ENCODE results near the gene GMDS.

DNA sequence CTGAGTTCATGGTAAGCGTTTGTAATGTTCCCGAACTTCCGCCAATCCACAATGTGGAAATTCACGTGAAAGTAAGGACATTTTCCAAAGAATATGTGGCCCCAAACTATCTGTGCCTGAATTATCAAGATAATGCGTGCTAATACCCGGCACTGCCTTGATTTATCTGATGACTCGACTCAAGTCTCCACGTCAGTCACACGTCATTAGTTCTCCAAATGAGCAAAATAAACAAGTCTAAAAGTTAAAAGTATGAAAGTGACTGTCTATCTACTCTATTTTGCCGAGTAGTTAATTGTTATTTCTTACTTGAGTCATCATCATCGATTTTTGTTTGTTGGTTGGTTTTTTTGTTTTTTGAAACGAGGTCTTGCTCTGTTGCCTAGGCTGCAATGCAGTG lies 657.4 kb downstream of the GMDS start:
- no peak for TF ChIP-seq POLR2A (IDR thresholded peaks at IDR 0.05)
- TF ChIP-seq, protein P1, sequence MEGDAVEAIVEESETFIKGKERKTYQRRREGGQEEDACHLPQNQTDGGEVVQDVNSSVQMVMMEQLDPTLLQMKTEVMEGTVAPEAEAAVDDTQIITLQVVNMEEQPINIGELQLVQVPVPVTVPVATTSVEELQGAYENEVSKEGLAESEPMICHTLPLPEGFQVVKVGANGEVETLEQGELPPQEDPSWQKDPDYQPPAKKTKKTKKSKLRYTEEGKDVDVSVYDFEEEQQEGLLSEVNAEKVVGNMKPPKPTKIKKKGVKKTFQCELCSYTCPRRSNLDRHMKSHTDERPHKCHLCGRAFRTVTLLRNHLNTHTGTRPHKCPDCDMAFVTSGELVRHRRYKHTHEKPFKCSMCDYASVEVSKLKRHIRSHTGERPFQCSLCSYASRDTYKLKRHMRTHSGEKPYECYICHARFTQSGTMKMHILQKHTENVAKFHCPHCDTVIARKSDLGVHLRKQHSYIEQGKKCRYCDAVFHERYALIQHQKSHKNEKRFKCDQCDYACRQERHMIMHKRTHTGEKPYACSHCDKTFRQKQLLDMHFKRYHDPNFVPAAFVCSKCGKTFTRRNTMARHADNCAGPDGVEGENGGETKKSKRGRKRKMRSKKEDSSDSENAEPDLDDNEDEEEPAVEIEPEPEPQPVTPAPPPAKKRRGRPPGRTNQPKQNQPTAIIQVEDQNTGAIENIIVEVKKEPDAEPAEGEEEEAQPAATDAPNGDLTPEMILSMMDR (IDR thresholded peaks at IDR 0.05 in 4 of 5, conservative IDR thresholded peaks at IDR 0.05 in 1 of 5): no peak

Measured in gastrocnemius medialis (tissue), 4 donors.